Measurements from ENCODE around the gene SLC8A3.

GRCh38 chr14:70019695-70020094 lies 169.1 kb downstream of the SLC8A3 start:
- TF ChIP-seq EP300 (IDR thresholded peaks at IDR 0.05; ENCODE audit: low read depth in 2 of 2, low read length in 2 of 2) (no peak), EP300 (CRISPR knock-in tag; IDR thresholded peaks at IDR 0.05; ENCODE audit: borderline replicate concordance) (no peak), CTCF (CRISPR knock-in tag; IDR thresholded peaks at IDR 0.05) (no peak), ZNF34 (CRISPR knock-in tag; IDR thresholded peaks at IDR 0.05; ENCODE audit: borderline replicate concordance) (no peak), GTF2F1 (IDR thresholded peaks at IDR 0.05; ENCODE audit: low read length) (no peak), GPN1 (CRISPR knock-in tag; IDR thresholded peaks at IDR 0.05; ENCODE audit: borderline replicate concordance) (no peak), JUNB (CRISPR knock-in tag; IDR thresholded peaks at IDR 0.05; ENCODE audit: borderline replicate concordance) (no peak)
